CD4-positive, alpha-beta T cell treated with Interleukin-21 for 1 hour (primary cell): ENCODE measurements around the gene IFIH1.
A peak's percentile ranks its signal among the peaks of the same experiment; 100 is the strongest.

Source experiments
- DNase-seq: peaks from one replicate; pipeline ENCODE4 v3.0.0-alpha.2; 2020

IFIH1 gene

DNA sequence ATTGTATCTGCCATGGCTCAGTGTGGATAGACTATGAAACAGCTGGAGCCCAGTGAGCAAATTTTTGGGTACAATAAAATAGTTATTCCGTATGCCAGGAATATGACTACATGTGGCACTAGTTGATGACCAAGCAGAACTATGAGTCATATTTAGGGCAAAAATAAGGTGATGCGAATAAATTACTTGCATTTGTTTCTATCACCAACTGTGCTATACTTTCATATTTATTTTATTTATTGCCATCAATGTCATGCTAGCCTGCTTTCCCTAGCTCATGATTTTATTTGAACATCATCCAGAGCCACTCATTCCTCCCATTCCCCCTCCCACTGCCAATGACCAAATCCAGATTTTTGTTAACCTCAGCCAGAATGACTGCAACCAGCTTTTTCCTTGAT, 61.9 kb downstream of the IFIH1 start:
- no peak for DNase-seq

DNA sequence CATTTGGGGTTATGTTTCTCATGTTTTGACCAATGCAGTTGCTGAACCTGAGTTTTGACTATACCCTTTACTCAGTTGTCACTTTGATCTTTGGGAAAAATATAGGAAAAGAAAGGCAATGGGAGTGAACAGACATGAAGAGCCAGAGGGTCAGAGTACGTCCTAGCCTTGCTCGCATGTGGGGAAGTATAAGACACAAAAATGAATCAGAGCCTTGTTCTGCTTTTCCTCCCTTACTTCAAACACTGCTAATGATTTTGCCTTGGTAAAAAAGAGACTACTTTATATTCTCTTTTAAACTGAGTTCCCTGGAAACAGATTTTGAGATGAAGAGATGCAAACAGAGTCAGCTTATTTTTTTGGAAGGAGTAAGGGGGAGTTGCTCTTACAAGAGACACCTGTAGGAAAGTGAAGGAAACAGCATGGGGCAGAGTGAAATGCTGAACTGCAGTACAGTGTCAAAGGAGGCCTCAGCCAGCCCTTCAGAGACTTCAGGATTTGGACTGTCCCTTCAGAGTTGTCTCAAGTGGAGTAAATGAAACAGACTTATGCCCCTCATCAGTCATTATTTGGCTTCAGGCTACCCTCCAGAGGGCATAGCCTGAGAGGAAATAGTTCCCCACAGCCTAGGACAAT, 64.1 kb downstream of the IFIH1 start:
- no peak for DNase-seq

DNA sequence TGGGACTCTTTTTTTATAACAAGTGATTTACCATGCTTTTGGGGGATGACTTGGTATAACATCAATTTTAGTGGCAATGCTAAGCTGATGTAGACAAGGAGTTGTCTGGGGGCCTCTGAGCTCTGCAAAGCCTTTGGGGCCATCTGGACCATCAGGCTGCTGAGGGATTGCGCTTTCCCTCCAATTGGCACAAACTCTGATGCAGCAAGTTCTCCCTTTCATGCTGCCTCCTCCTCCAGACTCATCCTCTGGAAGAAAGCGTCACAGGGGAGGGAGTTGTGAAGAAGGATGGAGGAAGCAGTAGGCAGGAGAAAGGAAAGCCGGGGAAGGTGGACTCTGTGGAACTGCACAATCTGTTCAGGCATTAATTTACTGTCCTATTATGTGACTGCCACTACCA, 65.0 kb downstream of the IFIH1 start:
- no peak for DNase-seq

DNA sequence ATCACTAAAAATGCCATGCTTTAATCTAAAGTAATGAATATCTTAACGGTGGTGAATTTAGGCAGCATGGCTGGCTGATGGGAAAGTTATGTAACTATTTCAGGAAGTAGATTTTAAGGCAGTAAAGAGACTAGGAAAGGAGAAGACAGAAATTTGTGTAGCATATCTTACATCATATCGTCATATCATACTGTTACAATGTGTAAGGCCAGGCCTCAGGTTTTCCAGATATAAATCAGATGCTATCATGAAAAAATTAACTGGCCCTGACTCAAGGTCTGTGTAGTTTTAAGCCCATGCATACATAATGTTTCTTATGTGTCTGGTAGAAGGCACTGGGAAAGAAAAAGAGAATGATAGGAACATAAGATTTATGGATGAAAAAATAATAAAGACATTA, 66.3 kb downstream of the IFIH1 start:
- DNase-seq, result no peak

DNA sequence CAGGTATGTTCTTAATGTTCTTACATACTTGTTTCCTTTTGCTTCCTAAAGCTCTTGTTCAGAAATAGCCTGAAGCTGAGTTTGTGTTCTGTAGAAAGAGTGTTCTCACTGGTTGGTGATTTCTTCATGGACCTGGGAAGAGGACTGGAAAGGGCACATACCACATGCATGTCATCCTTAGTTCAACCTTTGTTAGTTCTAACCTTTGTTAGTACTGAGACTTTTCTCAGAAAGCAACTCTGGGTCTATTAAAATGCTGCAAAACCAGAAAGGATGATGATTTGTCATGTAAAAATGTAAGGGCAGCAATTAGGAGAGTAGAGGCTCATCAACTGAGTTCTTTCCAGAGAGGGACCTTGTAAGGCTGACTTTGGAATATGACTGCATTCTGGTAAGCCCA, 72.7 kb downstream of the IFIH1 start:
- DNase-seq, result no peak

DNA sequence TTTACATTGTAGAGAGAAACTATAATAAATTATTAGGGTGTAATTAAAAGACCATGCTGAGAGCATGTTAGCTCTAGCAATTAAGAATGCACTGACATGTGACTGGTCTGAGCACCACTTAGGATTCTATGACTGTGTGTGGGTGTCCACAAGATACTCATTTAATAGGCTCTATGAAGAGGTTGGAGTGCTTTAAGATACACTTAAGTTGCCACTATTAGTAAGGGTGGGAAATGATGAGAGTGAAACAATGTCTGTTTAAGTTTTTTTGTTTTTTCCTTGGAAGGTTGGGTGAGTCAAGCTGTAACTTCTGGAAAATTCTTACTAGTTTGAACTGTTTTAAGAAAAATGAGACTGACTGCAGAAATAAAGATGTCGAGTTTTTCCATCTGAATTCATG, 73.4 kb downstream of the IFIH1 start:
- no peak for DNase-seq

DNA sequence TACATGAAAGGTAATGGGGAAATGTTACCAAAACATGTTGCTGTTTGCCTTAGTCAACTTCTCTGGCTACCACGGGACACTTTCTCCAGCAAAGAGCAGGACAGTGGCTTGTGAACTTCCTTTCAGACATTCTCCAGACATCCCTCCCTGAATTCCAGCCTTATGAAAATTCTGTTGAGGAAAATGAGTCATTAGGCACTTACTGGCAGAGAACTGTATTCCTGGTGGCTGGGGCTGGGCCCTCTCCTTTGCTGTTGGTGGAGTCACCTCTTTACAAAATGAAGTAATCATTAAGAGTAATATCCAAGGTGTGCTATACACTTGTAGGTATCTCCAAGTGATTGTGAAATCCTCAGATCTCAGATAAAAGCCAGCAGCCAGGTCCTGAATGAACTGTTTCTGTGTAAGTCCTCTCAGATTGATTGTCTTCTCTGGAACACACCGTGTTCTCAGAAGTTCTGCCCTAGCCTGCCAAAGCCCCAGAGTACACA, 73.9 kb downstream of the IFIH1 start:
- DNase-seq, result no peak

DNA sequence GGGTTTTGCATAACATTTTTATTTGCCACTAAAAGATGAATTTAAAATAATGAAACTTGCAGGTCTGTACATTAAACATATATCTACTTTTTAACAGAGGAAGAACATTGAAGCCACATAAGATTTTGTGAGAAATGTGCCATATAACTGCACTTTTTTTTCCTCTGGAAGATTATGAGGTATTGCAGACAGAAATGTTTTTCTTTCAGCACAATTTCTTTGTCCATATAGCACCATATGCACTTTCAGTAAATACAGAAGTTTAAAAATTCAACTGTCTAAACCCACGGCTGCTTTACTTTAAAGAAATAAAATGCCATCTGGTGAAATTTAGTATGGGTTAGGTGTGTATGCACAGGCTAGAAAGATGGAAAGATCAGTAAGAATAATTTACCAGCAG, 74.8 kb downstream of the IFIH1 start:
- DNase-seq, result no peak

DNA sequence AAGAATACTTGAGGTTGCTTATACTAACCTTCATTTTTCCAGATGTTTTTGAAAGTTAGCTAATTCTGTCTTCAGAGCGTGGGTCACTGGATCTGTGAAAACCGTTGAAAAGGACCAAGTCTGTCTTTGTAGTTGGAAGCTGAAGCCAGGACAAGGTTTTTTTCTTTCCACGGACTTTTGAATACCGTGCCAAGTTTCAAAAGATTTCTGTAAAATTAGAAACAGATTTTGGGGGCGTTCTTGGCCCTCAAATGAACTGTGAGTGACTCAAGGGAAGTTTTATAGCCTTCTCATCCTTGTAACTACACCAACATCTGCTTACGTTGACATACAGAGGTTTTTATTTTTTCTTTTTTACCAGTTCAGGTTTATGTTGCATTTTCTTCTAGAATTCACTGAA, 75.2 kb downstream of the IFIH1 start, which contains the start of gene FAP:
Gene FAP (minus strand): TSS at position 152 of the 400 bp plus-strand sequence. CDS start 118 bp downstream, at position 34.
- no peak for DNase-seq

DNA sequence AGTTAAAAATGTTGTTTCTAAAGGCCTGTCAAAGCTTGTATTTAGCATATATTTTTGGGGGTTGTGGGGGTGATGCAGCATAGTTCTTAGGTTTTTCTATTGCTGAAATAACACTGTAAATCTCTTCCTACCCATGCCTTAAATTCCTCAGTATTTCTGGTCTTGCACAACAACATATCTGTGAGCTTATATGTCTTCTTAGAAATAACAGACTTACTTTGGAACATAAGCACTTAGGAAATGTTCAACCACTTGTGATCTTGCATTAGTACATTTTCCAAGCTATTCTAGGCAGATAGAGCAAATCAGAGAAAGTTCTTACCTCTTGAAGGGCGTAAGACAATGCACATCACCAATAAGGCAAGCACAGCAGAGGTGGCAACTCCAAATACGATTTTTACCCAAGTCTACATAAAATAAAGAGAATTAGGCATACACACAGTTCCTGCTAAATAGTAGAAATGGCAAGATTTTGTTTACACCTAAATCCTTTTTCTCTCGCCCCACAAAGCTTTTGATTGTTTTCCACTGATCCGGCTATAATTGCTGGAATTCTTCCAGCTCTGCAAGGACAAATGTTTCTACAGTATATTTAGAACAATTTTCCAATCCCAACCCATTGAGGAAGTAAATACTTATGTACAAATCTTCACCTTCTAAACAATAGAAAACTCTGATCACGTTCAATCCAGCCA, 75.8 kb downstream of the IFIH1 start:
- DNase-seq, result no peak

DNA sequence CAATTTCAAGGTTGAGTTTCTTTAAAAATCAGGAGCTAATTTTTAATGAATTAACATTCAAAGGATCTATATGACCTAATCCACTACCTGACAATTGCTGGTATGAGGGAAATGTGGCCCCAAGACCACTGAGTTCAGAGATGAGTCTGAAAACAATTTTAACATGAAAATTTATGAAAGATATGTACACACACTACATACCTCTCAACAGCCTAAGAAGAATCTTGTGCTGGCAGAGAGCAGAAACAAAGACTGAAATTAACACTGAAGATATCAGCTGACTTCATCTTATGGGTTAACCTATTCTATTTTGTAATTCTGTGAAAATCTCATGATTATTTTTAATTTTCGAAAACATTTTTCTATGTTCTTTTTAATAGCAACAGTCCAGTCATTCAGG, 76.9 kb downstream of the IFIH1 start:
- DNase-seq, result no peak

DNA sequence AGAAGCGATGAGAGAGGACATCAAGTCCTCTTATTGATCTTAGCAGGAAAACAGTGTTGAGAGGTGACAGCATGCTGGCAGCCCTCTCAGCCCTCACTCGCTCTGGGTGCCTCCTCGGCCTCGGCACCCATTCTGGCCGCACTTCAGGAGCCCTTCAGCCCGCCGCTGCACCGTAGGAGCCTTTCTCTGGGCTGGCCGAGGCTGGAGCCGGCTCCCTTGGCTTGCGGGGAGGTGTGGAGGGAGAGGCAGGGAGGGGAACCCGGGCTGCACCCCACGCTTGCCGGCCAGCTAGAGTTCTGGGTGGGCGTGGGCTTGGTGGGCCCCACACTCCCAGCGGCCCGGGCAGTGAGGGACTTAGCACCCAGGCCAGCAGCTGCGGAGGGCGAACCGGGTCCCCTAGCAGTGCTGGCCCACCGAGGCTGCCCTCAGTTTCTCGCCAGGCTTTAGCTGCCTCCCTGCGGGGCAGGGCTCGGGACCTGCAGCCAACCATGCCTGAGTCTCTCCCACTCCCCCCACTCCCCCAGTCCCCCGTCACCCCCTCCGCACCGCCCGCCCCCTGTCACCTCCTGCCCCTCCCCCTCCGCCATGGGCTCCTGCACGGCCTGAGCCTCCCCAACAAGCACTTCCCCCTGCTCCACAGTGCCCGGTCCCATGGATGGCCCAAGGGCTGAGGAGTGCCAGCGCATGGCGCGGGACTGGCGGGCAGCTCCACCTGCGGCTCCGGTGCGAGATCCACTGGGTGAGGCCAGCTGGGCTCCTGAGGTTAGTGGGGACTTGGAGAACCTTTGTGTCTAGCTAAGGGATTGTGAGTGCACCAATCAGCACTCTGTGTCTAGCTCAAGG, 83.6 kb downstream of the IFIH1 start:
- DNase-seq, result no peak

DNA sequence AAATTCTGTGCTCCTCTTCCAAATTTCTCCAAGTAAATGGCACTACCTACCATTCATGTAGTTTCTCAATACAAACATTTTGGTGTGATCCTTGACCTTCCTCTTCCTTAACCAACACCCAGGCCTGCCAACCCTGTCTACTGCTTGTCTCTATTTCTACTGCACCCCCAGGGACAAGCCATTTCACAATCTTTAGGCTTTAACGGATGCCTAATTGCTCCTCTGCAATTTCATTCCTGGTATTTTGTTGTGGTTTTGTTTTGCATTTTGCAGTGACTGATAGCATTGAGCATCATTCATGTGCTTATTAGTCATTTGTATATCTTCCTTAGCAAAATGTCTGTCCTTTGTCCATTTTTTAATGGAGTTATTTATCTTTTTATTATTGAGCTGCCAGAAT, 85.3 kb downstream of the IFIH1 start:
- no peak for DNase-seq

DNA sequence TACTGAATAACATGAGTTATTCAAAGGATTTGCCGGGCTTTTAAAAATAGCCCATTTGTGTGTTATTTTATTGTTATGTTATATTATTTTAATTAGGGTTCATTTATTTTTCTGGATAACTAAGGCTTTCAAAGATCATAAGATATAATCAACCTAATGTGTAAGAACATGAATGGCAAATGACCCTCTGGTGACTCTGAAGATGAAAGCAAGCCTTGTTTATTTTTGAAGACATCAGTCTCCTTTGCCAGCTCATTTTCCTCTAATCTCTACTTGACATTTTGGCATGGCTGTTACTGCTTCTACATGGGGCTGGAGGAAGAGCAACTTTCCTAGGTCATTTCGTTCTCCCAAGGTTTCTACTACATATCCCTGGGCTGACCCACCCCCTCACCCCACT, 85.8 kb downstream of the IFIH1 start:
- DNase-seq, result no peak

DNA sequence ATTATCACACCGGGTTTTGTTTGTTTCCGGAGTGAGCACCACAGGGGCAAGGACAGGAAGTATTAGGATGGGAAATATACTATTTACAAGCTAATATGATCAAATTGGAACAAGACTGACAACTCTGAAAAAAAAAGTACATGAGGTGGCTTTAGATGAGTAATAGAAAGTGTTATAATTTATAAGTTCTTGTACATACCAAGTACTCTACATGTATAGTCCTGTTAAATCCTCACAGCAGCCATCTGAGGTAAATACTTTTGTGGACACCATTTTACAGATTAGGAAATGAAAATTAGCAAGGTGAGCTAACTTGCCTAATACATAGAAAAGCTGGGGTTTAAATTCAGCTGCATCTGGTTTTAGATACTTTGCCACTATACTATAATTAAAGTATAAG, 86.5 kb downstream of the IFIH1 start:
- DNase-seq, result no peak

DNA sequence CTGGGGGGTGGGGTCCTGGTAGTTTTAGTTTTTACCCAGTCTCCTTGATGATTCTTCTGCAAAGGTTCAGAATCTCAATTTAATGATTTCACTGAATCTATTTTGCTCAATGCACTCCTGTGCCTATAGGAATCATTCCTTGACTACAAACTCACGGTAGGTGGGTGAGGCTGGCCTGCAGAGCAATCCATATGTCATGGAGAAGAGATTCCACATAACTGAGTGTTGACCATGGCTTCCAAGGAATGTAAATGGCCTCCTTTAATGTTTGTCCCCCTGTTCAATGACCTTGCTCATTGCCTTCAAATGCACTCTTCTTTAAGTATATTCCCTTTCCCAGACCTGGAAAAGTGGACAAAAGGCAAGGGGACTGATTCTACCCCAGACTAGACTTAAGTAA, 87.7 kb downstream of the IFIH1 start:
- no peak for DNase-seq

DNA sequence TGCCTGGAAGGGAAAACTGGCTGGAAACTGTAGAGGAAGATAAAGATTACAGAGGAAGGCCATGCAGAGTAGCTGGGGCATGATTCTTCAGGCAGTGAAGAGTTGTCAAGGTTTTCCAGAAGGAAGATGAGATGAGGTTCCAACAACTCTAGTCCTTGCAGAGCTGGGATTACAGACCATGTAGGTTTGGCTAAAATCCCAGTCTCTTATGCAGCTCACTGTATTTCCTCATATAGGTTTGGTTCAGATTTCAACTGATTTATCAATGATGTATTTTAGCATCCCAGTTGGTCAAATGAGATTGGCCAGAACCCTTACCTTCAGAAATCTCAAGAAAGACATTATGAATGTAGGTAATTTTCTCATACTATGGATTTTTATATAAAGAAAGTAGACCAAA, 91.6 kb downstream of the IFIH1 start:
- DNase-seq, result no peak

DNA sequence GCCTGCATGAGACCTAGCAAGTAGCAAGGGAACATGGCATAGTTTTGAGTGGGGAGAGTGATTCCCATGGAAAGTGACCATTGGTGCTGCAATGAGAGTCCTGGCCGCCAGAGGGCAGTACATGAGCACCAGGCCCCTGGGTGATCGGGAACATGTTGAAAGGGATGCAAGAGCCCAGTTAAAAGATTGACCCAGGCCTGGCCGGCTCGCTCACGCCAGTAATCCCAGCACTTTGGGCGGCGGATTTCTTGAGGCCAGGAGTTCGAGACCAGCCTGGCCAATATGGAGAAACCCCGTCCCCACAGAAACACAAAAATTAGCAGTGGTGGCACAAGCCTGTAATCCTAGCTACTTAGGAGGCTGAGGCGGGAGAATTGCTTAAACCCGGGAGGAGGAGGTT, 97.4 kb downstream of the IFIH1 start:
- peak; percentile 53 for DNase-seq

DNA sequence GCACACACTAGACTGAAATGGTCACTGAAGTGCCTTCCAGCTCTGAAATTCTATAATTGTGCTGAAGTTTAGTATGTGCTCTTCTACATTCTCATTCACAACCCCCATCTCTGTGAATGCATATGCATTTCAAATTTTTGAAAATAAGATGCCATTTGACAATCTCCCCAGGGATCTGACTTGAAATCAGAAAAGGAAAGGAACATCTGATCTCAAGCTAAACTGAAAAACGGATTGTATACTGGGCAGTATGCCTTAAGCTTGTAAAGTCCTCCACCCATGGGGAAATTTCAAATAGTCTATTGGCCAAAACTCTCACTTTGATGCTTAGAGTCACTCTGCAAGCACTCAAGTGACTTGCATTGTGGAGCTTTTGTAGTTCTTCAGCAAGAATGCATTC, 98.1 kb downstream of the IFIH1 start:
- no peak for DNase-seq

DNA sequence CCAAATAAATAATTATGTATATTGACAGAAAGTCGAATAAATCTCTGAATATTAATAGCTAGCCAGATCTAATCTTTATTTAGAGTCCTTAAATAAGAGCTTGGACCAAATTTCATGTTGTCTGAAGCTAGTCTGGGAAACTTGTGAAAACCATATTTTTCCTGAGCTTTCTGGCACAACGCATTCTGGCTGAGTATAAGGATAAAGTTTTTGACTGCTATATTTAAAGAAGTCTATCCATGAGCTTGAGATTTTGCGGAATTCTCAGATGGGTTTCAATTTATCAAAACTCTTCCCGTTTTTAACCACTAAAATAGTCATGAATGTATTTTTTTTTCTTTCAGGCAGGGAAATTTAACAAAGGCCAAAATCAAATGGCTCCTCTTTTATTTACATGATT, 99.1 kb downstream of the IFIH1 start:
- no peak for DNase-seq

DNA sequence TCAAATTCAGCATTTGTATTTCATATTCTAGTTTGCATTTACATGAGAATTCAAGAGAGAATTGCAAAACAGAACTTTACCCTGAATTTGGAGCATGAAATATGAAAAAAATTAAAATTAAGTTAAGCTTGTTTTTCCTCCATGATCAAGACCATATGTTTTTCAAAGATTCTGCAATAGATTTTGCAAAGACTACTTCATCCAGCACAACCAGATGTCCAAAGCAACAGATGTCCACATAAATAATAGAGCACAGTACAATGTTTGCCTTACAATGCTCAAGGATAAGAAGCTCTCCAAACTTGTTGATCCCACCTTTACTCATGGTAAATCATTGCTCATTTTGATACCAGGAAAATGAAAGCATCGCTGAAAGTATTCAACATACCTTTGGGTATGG, 100.9 kb downstream of the IFIH1 start:
- DNase-seq, result no peak
